Measurements from ENCODE around the gene COLEC12.
"Not testable (repeated sequence)": the region's sequence is repeated elsewhere in the genome, so short reads cannot be mapped to it uniquely, and the experiment has no call there.

The COLEC12 gene

GRCh38 chr18:415617-416612, 84.6 kb downstream of the COLEC12 start:
- H3K27ac ChIP-seq (ENCODE audit: low read length) = no peak overlapping the region

GRCh38 chr18:415047-415446, 85.5 kb downstream of the COLEC12 start:
- Histone ChIP-seq H3K36me3 (ENCODE audit: insufficient read depth, low read depth, low read length) (no peaks in the 10 kb centered on the region), H3K9ac (ENCODE audit: low read depth, low read length) (no peak overlapping the region), H3K27ac (ENCODE audit: low read length) (no peak overlapping the region), H3K4me1 (ENCODE audit: insufficient read depth, low read length) (no peaks in the 10 kb centered on the region; the same call in 1 of the 2 replicates), H3K27me3 (ENCODE audit: insufficient read depth, low read length) (no peaks in the 10 kb centered on the region), H3K4me3 (ENCODE audit: low read length) (no peak overlapping the region), H3K9me3 (ENCODE audit: insufficient read depth, low read depth, low read length) (no peaks in the 10 kb centered on the region)

More at GRCh38 chr18:415617-416612, 84.6 kb downstream of the COLEC12 start:
- no peak overlapping the region for H3K4me3 ChIP-seq (ENCODE audit: low read length)
- no peak overlapping the region for H3K9ac ChIP-seq (ENCODE audit: low read depth, low read length)
- H3K9me3 ChIP-seq (ENCODE audit: insufficient read depth, low read depth, low read length) = no peaks in the 10 kb centered on the region
- no peaks in the 10 kb centered on the region for H3K27me3 ChIP-seq (ENCODE audit: insufficient read depth, low read length)
- H3K36me3 ChIP-seq (ENCODE audit: insufficient read depth, low read depth, low read length) = no peaks in the 10 kb centered on the region
- peaks cover 8% of the 10 kb centered on the region for H3K4me1 ChIP-seq (ENCODE audit: insufficient read depth, low read length)

- no peaks in the 10 kb centered on the region for H3K9me3 ChIP-seq (ENCODE audit: insufficient read depth, low read depth, low read length)
- H3K4me3 ChIP-seq (ENCODE audit: low read length) = no peak overlapping the region
- no peak overlapping the region for H3K27ac ChIP-seq (ENCODE audit: low read length)
- H3K4me1 ChIP-seq (ENCODE audit: insufficient read depth, low read length) = no peaks in the 10 kb centered on the region
- H3K9ac ChIP-seq (ENCODE audit: low read depth, low read length) = no peak overlapping the region
- no peaks in the 10 kb centered on the region for H3K27me3 ChIP-seq (ENCODE audit: insufficient read depth, low read length)
- H3K36me3 ChIP-seq (ENCODE audit: insufficient read depth, low read depth, low read length) = no peaks in the 10 kb centered on the region
Observed at GRCh38 chr18:413233-413632, 87.3 kb downstream of the COLEC12 start.

- H3K36me3 ChIP-seq (ENCODE audit: insufficient read depth, low read depth, low read length) = no peaks in the 10 kb centered on the region
- H3K27me3 ChIP-seq (ENCODE audit: insufficient read depth, low read length) = no peaks in the 10 kb centered on the region
- H3K4me3 ChIP-seq (ENCODE audit: low read length) = no peak overlapping the region
- no peaks in the 10 kb centered on the region; the same call in none of the 2 replicates for H3K9me3 ChIP-seq (ENCODE audit: insufficient read depth, low read depth, low read length)
- H3K27ac ChIP-seq (ENCODE audit: low read length) = no peak overlapping the region
- no peaks in the 10 kb centered on the region for H3K4me1 ChIP-seq (ENCODE audit: insufficient read depth, low read length)
- H3K9ac ChIP-seq (ENCODE audit: low read depth, low read length) = no peak overlapping the region
Observed at GRCh38 chr18:410047-410455, 90.5 kb downstream of the COLEC12 start.

- Histone ChIP-seq H3K27ac (ENCODE audit: low read length) (no peak overlapping the region), H3K4me3 (ENCODE audit: low read length) (no peak overlapping the region), H3K36me3 (ENCODE audit: insufficient read depth, low read depth, low read length) (no peaks in the 10 kb centered on the region), H3K9me3 (ENCODE audit: insufficient read depth, low read depth, low read length) (no peaks in the 10 kb centered on the region; the same call in none of the 2 replicates), H3K9ac (ENCODE audit: low read depth, low read length) (no peak overlapping the region), H3K27me3 (ENCODE audit: insufficient read depth, low read length) (no peaks in the 10 kb centered on the region), H3K4me1 (ENCODE audit: insufficient read depth, low read length) (no peaks in the 10 kb centered on the region)
Observed at GRCh38 chr18:408367-408766, 92.1 kb downstream of the COLEC12 start.

- H3K27me3 ChIP-seq (ENCODE audit: insufficient read depth, low read length) = no peaks in the 10 kb centered on the region
- no peak overlapping the region for H3K27ac ChIP-seq (ENCODE audit: low read length)
- H3K9ac ChIP-seq (ENCODE audit: low read depth, low read length) = no peak overlapping the region
- no peaks in the 10 kb centered on the region for H3K4me1 ChIP-seq (ENCODE audit: insufficient read depth, low read length)
- H3K4me3 ChIP-seq (ENCODE audit: low read length) = no peak overlapping the region
- no peaks in the 10 kb centered on the region for H3K36me3 ChIP-seq (ENCODE audit: insufficient read depth, low read depth, low read length)
- no peaks in the 10 kb centered on the region; the same call in none of the 2 replicates for H3K9me3 ChIP-seq (ENCODE audit: insufficient read depth, low read depth, low read length)
Observed at GRCh38 chr18:407626-408224, 92.8 kb downstream of the COLEC12 start.

GRCh38 chr18:407191-407590, 93.3 kb downstream of the COLEC12 start:
- H3K27me3 ChIP-seq (ENCODE audit: insufficient read depth, low read length) = no peaks in the 10 kb centered on the region
- H3K27ac ChIP-seq (ENCODE audit: low read length) = no peak overlapping the region
- H3K4me3 ChIP-seq (ENCODE audit: low read length) = no peak overlapping the region
- no peaks in the 10 kb centered on the region for H3K4me1 ChIP-seq (ENCODE audit: insufficient read depth, low read length)
- no peaks in the 10 kb centered on the region for H3K36me3 ChIP-seq (ENCODE audit: insufficient read depth, low read depth, low read length)
- no peak overlapping the region for H3K9ac ChIP-seq (ENCODE audit: low read depth, low read length)
- no peaks in the 10 kb centered on the region; the same call in none of the 2 replicates for H3K9me3 ChIP-seq (ENCODE audit: insufficient read depth, low read depth, low read length)

GRCh38 chr18:406677-407076, 93.8 kb downstream of the COLEC12 start:
- no peaks in the 10 kb centered on the region for H3K36me3 ChIP-seq (ENCODE audit: insufficient read depth, low read depth, low read length)

GRCh38 chr18:405006-405405, 95.5 kb downstream of the COLEC12 start:
- not testable (repeated sequence) for H3K4me3 ChIP-seq (ENCODE audit: low read length); H3K9ac ChIP-seq (ENCODE audit: low read depth, low read length); H3K9me3 ChIP-seq (ENCODE audit: insufficient read depth, low read depth, low read length); H3K4me1 ChIP-seq (ENCODE audit: insufficient read depth, low read length); H3K36me3 ChIP-seq (ENCODE audit: insufficient read depth, low read depth, low read length); H3K27ac ChIP-seq (ENCODE audit: low read length); H3K27me3 ChIP-seq (ENCODE audit: insufficient read depth, low read length)

More at GRCh38 chr18:406677-407076, 93.8 kb downstream of the COLEC12 start:
- no peaks in the 10 kb centered on the region for H3K4me1 ChIP-seq (ENCODE audit: insufficient read depth, low read length)
- H3K9me3 ChIP-seq (ENCODE audit: insufficient read depth, low read depth, low read length) = no peaks in the 10 kb centered on the region; the same call in none of the 2 replicates
- no peak overlapping the region for H3K9ac ChIP-seq (ENCODE audit: low read depth, low read length)
- no peaks in the 10 kb centered on the region for H3K27me3 ChIP-seq (ENCODE audit: insufficient read depth, low read length)
- H3K27ac ChIP-seq (ENCODE audit: low read length) = no peak overlapping the region
- H3K4me3 ChIP-seq (ENCODE audit: low read length) = no peak overlapping the region

- Histone ChIP-seq H3K27ac (ENCODE audit: low read length) (no peak overlapping the region), H3K9me3 (ENCODE audit: insufficient read depth, low read depth, low read length) (no peaks in the 10 kb centered on the region; the same call in none of the 2 replicates), H3K4me1 (ENCODE audit: insufficient read depth, low read length) (no peaks in the 10 kb centered on the region), H3K36me3 (ENCODE audit: insufficient read depth, low read depth, low read length) (no peaks in the 10 kb centered on the region), H3K9ac (ENCODE audit: low read depth, low read length) (no peak overlapping the region), H3K4me3 (ENCODE audit: low read length) (no peak overlapping the region), H3K27me3 (ENCODE audit: insufficient read depth, low read length) (no peaks in the 10 kb centered on the region)
Observed at GRCh38 chr18:404061-404636, 96.4 kb downstream of the COLEC12 start.

GRCh38 chr18:402129-402528, 98.4 kb downstream of the COLEC12 start:
- no peaks in the 10 kb centered on the region for H3K36me3 ChIP-seq (ENCODE audit: insufficient read depth, low read depth, low read length)
- no peak overlapping the region for H3K4me3 ChIP-seq (ENCODE audit: low read length)
- no peaks in the 10 kb centered on the region for H3K27me3 ChIP-seq (ENCODE audit: insufficient read depth, low read length)
- no peak overlapping the region for H3K27ac ChIP-seq (ENCODE audit: low read length)
- no peak overlapping the region for H3K9ac ChIP-seq (ENCODE audit: low read depth, low read length)
- no peaks in the 10 kb centered on the region; the same call in none of the 2 replicates for H3K9me3 ChIP-seq (ENCODE audit: insufficient read depth, low read depth, low read length)
- no peaks in the 10 kb centered on the region for H3K4me1 ChIP-seq (ENCODE audit: insufficient read depth, low read length)

All from iPS-20b (cell line).